HG03442 (cell line): ENCODE measurements around the gene KLK4.

Experiments
- ATAC-seq: cut with Tn5 transposase; IDR thresholded peaks from one replicate; pipeline ENCODE4 v1.9.1; 2021; ENCODE audit warnings: mild to moderate bottlenecking, moderate library complexity; ENCODE audit not compliant: unreplicated experiment

Gene KLK4

GRCh38 chr19:50882188-50882587 lies 29.0 kb downstream of the KLK4 start:
- ATAC-seq = no peak

GRCh38 chr19:50880241-50880640 lies 31.0 kb downstream of the KLK4 start:
- no peak for ATAC-seq

GRCh38 chr19:50878851-50879250 lies 32.3 kb downstream of the KLK4 start:
- ATAC-seq = no peak

- ATAC-seq = no peak
These were observed 33.9 kb downstream of the KLK4 start for GRCh38 chr19:50877338-50877737.

GRCh38 chr19:50876456-50876855 lies 34.7 kb downstream of the KLK4 start:
- no peak for ATAC-seq

- no peak for ATAC-seq
These were observed 35.3 kb downstream of the KLK4 start for GRCh38 chr19:50875795-50876422.

GRCh38 chr19:50874211-50874610 lies 37.0 kb downstream of the KLK4 start:
- no peak for ATAC-seq

GRCh38 chr19:50873056-50873455 lies 38.1 kb downstream of the KLK4 start, which contains the start of gene KLK2:
Gene KLK2 (plus strand): TSS chr19:50873439. CDS start chr19:50873474, 35 bp downstream.
- no peak for ATAC-seq

- no peak for ATAC-seq
These were observed 40.6 kb downstream of the KLK4 start for GRCh38 chr19:50870417-50871089.

- no peak for ATAC-seq
These were observed 41.7 kb downstream of the KLK4 start for GRCh38 chr19:50869479-50869878.

- ATAC-seq = no peak
These were observed 49.5 kb downstream of the KLK4 start for GRCh38 chr19:50861496-50862286.

GRCh38 chr19:50861010-50861409 lies 50.2 kb downstream of the KLK4 start:
- no peak for ATAC-seq

GRCh38 chr19:50859849-50860248 lies 51.3 kb downstream of the KLK4 start:
- ATAC-seq = no peak

- ATAC-seq = no peak
These were observed 52.3 kb downstream of the KLK4 start for GRCh38 chr19:50858886-50859285.

- no peak for ATAC-seq
These were observed 53.8 kb downstream of the KLK4 start for GRCh38 chr19:50857366-50857765.
